ENCODE data around the gene RALGDS. TPM values are rescaled to one million over a fixed set of nuclear protein-coding genes. Genes with fewer than 3 reads are reported as not detected.

The RALGDS gene
- total RNA-seq, 2 donors from 2014 or later, result 28.0 to 30.7 TPM

DNA sequence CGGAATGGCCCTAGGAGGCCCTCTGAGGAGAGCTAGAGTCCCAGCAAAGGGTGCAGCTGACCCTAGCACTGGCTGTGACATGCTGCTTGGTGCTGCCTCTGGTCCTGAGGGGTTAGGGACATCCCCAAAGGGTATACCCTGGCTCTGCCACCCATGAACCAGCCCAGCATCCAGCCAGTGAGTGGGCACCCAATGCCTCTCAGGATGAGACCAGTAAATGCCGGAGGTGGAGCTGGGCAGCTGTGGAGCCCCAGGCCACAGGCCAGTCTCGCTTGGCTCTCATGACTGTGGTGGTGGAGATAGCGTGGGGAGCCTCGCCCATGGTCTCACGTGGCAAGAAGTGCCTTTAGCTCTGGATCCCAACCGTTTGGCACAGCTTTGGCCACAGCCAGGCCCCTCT is 63.0 kb downstream of the RALGDS start:
- no peak overlapping the region for H3K27ac Mint-ChIP-seq

DNA sequence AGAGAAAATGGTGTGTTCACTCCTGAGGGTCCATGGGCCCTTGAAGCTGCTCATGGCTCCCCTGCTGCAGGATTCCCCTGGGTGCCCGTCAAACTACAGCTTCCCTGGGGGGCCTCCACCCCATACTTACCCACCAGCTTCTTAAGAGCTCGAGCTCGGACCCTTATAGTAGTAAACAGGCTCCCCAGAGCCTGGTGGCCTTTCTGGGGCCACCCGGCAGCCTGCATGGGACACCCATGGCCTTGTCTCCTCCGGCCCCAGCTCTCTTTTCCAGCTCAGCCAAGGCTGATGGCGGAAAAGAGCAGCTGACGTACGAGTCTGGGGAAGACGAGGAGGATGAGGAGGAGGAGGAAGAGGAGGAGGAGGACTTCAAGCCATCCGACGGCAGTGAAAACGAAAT is 63.5 kb downstream of the RALGDS start:
- Histone ChIP-seq H3K9ac (ENCODE audit: extremely low read depth, low read length, poor library complexity, severe bottlenecking) (no peak overlapping the region), H3K4me1 (ENCODE audit: control insufficient read depth, insufficient read depth, low read length) (peaks cover 7% of the 10 kb centered on the region), H3K27me3 (ENCODE audit: control insufficient read depth, insufficient read depth, low read length, poor library complexity, severe bottlenecking) (no peaks in the 10 kb centered on the region), H3K27ac (ENCODE audit: low read depth, low read length) (no peak overlapping the region), H3K4me3 (ENCODE audit: low read length) (no peak overlapping the region), H3K36me3 (ENCODE audit: control insufficient read depth, insufficient read depth, low read length) (peaks cover 41% of the 10 kb centered on the region), H3K9me3 (ENCODE audit: control insufficient read depth, low read length) (no peaks in the 10 kb centered on the region)
- TF ChIP-seq, protein P1, sequence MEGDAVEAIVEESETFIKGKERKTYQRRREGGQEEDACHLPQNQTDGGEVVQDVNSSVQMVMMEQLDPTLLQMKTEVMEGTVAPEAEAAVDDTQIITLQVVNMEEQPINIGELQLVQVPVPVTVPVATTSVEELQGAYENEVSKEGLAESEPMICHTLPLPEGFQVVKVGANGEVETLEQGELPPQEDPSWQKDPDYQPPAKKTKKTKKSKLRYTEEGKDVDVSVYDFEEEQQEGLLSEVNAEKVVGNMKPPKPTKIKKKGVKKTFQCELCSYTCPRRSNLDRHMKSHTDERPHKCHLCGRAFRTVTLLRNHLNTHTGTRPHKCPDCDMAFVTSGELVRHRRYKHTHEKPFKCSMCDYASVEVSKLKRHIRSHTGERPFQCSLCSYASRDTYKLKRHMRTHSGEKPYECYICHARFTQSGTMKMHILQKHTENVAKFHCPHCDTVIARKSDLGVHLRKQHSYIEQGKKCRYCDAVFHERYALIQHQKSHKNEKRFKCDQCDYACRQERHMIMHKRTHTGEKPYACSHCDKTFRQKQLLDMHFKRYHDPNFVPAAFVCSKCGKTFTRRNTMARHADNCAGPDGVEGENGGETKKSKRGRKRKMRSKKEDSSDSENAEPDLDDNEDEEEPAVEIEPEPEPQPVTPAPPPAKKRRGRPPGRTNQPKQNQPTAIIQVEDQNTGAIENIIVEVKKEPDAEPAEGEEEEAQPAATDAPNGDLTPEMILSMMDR (conservative IDR thresholded peaks at IDR 0.05), result no peak
- no peaks in the 10 kb centered on the region for H3K9me3 Mint-ChIP-seq
- peaks cover 49% of the 10 kb centered on the region for H3K36me3 Mint-ChIP-seq (ENCODE audit: low read depth)
- H3K4me1 Mint-ChIP-seq, result peaks cover 20% of the 10 kb centered on the region
- WGBS, 2 experiments (ENCODE audit: insufficient coverage in 1 of 2, insufficient read length in 1 of 2), result 92 to 93% methylated on average over 5 to 12 of the region's 12 CpGs
- H3K27me3 Mint-ChIP-seq (ENCODE audit: insufficient read depth), result peaks cover 14% of the 10 kb centered on the region
- DNase-seq, result no peak
- H3K4me3 Mint-ChIP-seq, result no peak overlapping the region
- no peak overlapping the region for H3K27ac Mint-ChIP-seq

More for the DNA sequence above, 63.0 kb downstream of the RALGDS start:
- WGBS, 2 experiments (ENCODE audit: insufficient coverage in 1 of 2, insufficient read length in 1 of 2), result 94 to 97% methylated on average over 7 of the region's 7 CpGs
- no peak for DNase-seq
- Mint-ChIP-seq H3K36me3 (ENCODE audit: low read depth) (peaks cover 47% of the 10 kb centered on the region), H3K9me3 (no peaks in the 10 kb centered on the region), H3K27me3 (ENCODE audit: insufficient read depth) (peaks cover 14% of the 10 kb centered on the region), H3K4me1 (peaks cover 21% of the 10 kb centered on the region), H3K4me3 (no peak overlapping the region)
- Histone ChIP-seq H3K27me3 (ENCODE audit: control insufficient read depth, insufficient read depth, low read length, poor library complexity, severe bottlenecking) (no peaks in the 10 kb centered on the region), H3K9me3 (ENCODE audit: control insufficient read depth, low read length) (no peaks in the 10 kb centered on the region), H3K27ac (ENCODE audit: low read depth, low read length) (no peak overlapping the region), H3K9ac (ENCODE audit: extremely low read depth, low read length, poor library complexity, severe bottlenecking) (no peak overlapping the region), H3K36me3 (ENCODE audit: control insufficient read depth, insufficient read depth, low read length) (peaks cover 39% of the 10 kb centered on the region), H3K4me1 (ENCODE audit: control insufficient read depth, insufficient read depth, low read length) (peaks cover 7% of the 10 kb centered on the region), H3K4me3 (ENCODE audit: low read length) (no peak overlapping the region)
- TF ChIP-seq, protein P1 (conservative IDR thresholded peaks at IDR 0.05), result no peak

DNA sequence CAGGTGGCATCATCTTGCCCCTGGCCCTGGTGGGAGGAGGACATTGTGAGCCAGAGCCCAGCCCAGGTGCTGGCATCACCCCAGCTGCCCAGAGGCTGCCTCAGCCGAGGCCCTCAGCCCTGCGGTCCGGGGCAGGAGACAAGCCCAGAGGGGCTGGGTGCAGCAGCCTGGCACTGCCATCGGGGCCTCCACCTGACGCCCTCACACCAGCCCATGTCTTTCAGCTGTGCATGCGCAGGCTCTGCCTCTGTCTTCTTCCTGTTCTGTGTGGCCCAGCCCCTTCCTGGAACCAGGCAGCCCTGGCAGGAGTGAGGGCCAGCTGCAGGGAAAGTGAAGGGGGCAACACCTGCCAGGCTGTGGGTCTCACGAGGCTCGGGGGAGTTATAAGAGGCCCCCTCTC is 64.0 kb downstream of the RALGDS start:
- Histone ChIP-seq H3K4me1 (ENCODE audit: control insufficient read depth, insufficient read depth, low read length) (peaks cover 7% of the 10 kb centered on the region), H3K9ac (ENCODE audit: extremely low read depth, low read length, poor library complexity, severe bottlenecking) (no peak overlapping the region), H3K9me3 (ENCODE audit: control insufficient read depth, low read length) (no peaks in the 10 kb centered on the region), H3K36me3 (ENCODE audit: control insufficient read depth, insufficient read depth, low read length) (peaks cover 41% of the 10 kb centered on the region), H3K27me3 (ENCODE audit: control insufficient read depth, insufficient read depth, low read length, poor library complexity, severe bottlenecking) (no peaks in the 10 kb centered on the region), H3K4me3 (ENCODE audit: low read length) (no peak overlapping the region), H3K27ac (ENCODE audit: low read depth, low read length) (no peak overlapping the region)
- Mint-ChIP-seq H3K4me3 (no peak overlapping the region), H3K9me3 (no peaks in the 10 kb centered on the region), H3K36me3 (ENCODE audit: low read depth) (peaks cover 54% of the 10 kb centered on the region), H3K27me3 (ENCODE audit: insufficient read depth) (peaks cover 14% of the 10 kb centered on the region), H3K27ac (no peak overlapping the region), H3K4me1 (peaks cover 19% of the 10 kb centered on the region)
- DNase-seq, result no peak
- 95 to 96% methylated on average over 4 to 8 of the region's 8 CpGs for WGBS, 2 experiments (ENCODE audit: insufficient coverage in 1 of 2, insufficient read length in 1 of 2)
- TF ChIP-seq, protein P1 (conservative IDR thresholded peaks at IDR 0.05), result no peak
